PFSK-1 (cell line): Measurements from ENCODE around the gene ZSCAN26.

Experiments used
- FOXP2 ChIP-seq: optimal IDR thresholded peaks from 2 replicates; pipeline ENCODE3; 2011; ENCODE audit warnings: borderline replicate concordance, control low read depth, inconsistent platforms; ENCODE audit not compliant: insufficient read depth; ENCODE audit errors: extremely low read length, extremely low read depth
- POLR2AphosphoS5 ChIP-seq: IDR thresholded peaks from 2 replicates; pipeline ENCODE4 v1.6.1; 2012; ENCODE audit warnings: low read depth, mild to moderate bottlenecking, control low read depth, low read length, moderate library complexity
- REST ChIP-seq, 2 experiments: IDR thresholded peaks; 2 replicates each; pipeline versions ENCODE4 v1.6.1 to v1.8.0; 2011 to 2012; ENCODE audit warnings: low read depth in 2 of 2, low read length in 2 of 2, control low read depth in 1 of 2, inconsistent platforms in 1 of 2, mild to moderate bottlenecking in 1 of 2, moderate library complexity in 1 of 2; ENCODE audit not compliant: insufficient read depth in 1 of 2
- SIN3A ChIP-seq: IDR thresholded peaks from 2 replicates; pipeline ENCODE4 v1.6.1; 2012; ENCODE audit warnings: mild to moderate bottlenecking, low read length, moderate library complexity, borderline replicate concordance; ENCODE audit not compliant: insufficient read depth
- TAF1 ChIP-seq: IDR thresholded peaks from 2 replicates; pipeline ENCODE4 v1.6.1; 2012; ENCODE audit warnings: low read length, control low read depth, borderline replicate concordance; ENCODE audit not compliant: insufficient read depth

- no peak for TF ChIP-seq TAF1
- TF ChIP-seq SIN3A, result no peak
- no peak for TF ChIP-seq REST (IDR thresholded peaks at IDR 0.05; ENCODE audit: insufficient read depth in 1 of 2, low read depth in 2 of 2, low read length in 2 of 2)
- no peak for TF ChIP-seq POLR2AphosphoS5
- no peak for TF ChIP-seq FOXP2
Observed at GRCh38 chr6:28303570-28303969, 36.6 kb downstream of the ZSCAN26 start.
